HepG2 (cell line): ENCODE results near the gene KIFC1. TPM values are rescaled to one million over a fixed set of nuclear protein-coding genes. Genes with fewer than 3 reads are reported as not detected.

Source experiments
- ATAC-seq: fragments of 200-7000 bp; cut with Tn5 transposase; 3 replicates; pipeline ENCODE4 v1.9.1; 2020; ENCODE audit warnings: mild to moderate bottlenecking, moderate library complexity
- BruUV-seq: library from RNA; stranded (reverse); fragments of 400-500 nt; replicated peaks from 2 replicates; lab custom pipeline; 2021; lab: Mats Ljungman, UMichigan
- CTCF ChIA-PET: fragments of 300-600 bp; formaldehyde crosslinking; extraction: SDS; loops from one replicate; lab custom pipeline; 2021; ENCODE audit warnings: low total read pairs, inconsistent platforms, low intra/inter-chr PET ratio; lab: Yijun Ruan, JAX
- POLR2A ChIA-PET: fragments of 350-600 bp; sonication (Branson Sonifier 250); formaldehyde crosslinking; loops from one replicate; lab custom pipeline; 2020; ENCODE audit warnings: antibody characterized with exemption, inconsistent platforms; lab: Yijun Ruan, JAX
- DNase-seq: peaks from one replicate; pipeline ENCODE4 v3.0.0-alpha.2; 2015; ENCODE audit warnings: low spot score
- FAIRE-seq: peaks from 3 replicates; lab custom pipeline; 2011; peaks lifted over from hg19 to GRCh38; lab: Jason Lieb, UNC
- H2AFZ ChIP-seq: one replicate; pipeline ENCODE4 v1.6.1; 2011; ENCODE audit warnings: low read length, inconsistent platforms
- H3K27ac ChIP-seq: fragments of 300-600 bp; 3 replicates; pipeline ENCODE4 v1.8.0; 2011; ENCODE audit warnings: mixed run types, mild to moderate bottlenecking, mixed read lengths, low read length, inconsistent platforms; ENCODE audit not compliant: insufficient read depth; ENCODE audit errors: extremely low read length
- H3K27me3 ChIP-seq, 2 experiments: fragments of 200-600 bp in 1 of 2; 2 replicates in 1 of 2; 3 replicates in 1 of 2; pipeline versions ENCODE4 v1.6.0 to v1.8.0; 2011; ENCODE audit warnings: low read length in 2 of 2, mild to moderate bottlenecking in 2 of 2, moderate library complexity in 2 of 2, inconsistent platforms in 1 of 2; ENCODE audit not compliant: insufficient read depth in 2 of 2, control insufficient read depth in 1 of 2
- H3K36me3 ChIP-seq, 2 experiments: fragments of 200-600 bp in 1 of 2; replicated peaks in 1 of 2; 2 replicates in 1 of 2; 3 replicates in 1 of 2; pipeline versions ENCODE4 v1.5.1 to v1.8.0; 2011; ENCODE audit warnings: low read length in 2 of 2, inconsistent platforms in 1 of 2; ENCODE audit not compliant: insufficient read depth in 2 of 2, control insufficient read depth in 1 of 2
- H3K4me1 ChIP-seq: 2 replicates; pipeline ENCODE4 v1.5.1; 2012; ENCODE audit warnings: low read length, inconsistent platforms; ENCODE audit not compliant: insufficient read depth
- H3K4me2 ChIP-seq: 2 replicates; pipeline ENCODE4 v1.6.0; 2011; ENCODE audit warnings: low read depth, low read length, inconsistent platforms
- H3K4me3 ChIP-seq, 3 experiments: fragments of 200-600 bp in 1 of 3; sonication (generic), shearing (Covaris generic) in 1 of 3; replicated peaks in 1 of 3; 2 replicates each; pipeline ENCODE4 v1.5.1; 2011 to 2016; ENCODE audit warnings: low read length in 3 of 3, inconsistent platforms in 2 of 3, low read depth in 2 of 3, mild to moderate bottlenecking in 2 of 3, control low read depth in 1 of 3, mixed read lengths in 1 of 3; ENCODE audit not compliant: insufficient read depth in 1 of 3
- H3K79me2 ChIP-seq: one replicate; pipeline ENCODE4 v1.6.1; 2011; ENCODE audit warnings: low read length, inconsistent platforms; ENCODE audit not compliant: insufficient read depth
- H3K9ac ChIP-seq: 2 replicates; pipeline ENCODE4 v1.6.0; 2011; ENCODE audit warnings: mild to moderate bottlenecking, low read depth, low read length, inconsistent platforms; ENCODE audit not compliant: insufficient read depth
- H3K9me3 ChIP-seq: 2 replicates; pipeline ENCODE4 v1.5.1; 2012; ENCODE audit warnings: mild to moderate bottlenecking, low read length
- H4K20me1 ChIP-seq: 2 replicates; pipeline ENCODE4 v1.6.0; 2011; ENCODE audit warnings: inconsistent platforms, mild to moderate bottlenecking, low read length, moderate library complexity; ENCODE audit not compliant: insufficient read depth
- ATF1 ChIP-seq: IDR thresholded peaks from 2 replicates; pipeline ENCODE4 v1.6.1; 2016; ENCODE audit warnings: mild to moderate bottlenecking, control low read depth
- FOXJ3 ChIP-seq: sonication (generic); formaldehyde crosslinking; IDR thresholded peaks from 2 replicates; pipeline ENCODE4 v1.4.0; 2020; ENCODE audit warnings: missing genetic modification reagents, mild to moderate bottlenecking, borderline replicate concordance
- MYPOP ChIP-seq: sonication (generic); formaldehyde crosslinking; IDR thresholded peaks from 2 replicates; pipeline ENCODE4 v1.8.1; 2023; ENCODE audit warnings: mild to moderate bottlenecking, moderate library complexity, missing genetic modification reagents
- PHF20 ChIP-seq: sonication (generic); formaldehyde crosslinking; IDR thresholded peaks from 2 replicates; pipeline ENCODE4 v1.5.0; 2020; ENCODE audit warnings: mild to moderate bottlenecking, missing genetic modification reagents
- RXRA ChIP-seq: sonication (generic); formaldehyde crosslinking; IDR thresholded peaks from 2 replicates; pipeline ENCODE4 v1.5.1; 2020; ENCODE audit warnings: missing genetic modification reagents
- SP4 ChIP-seq: sonication (generic); formaldehyde crosslinking; IDR thresholded peaks from 2 replicates; pipeline ENCODE4 v1.8.1; 2023; ENCODE audit warnings: mild to moderate bottlenecking, missing genetic modification reagents
- TRIM24 ChIP-seq: sonication (generic); formaldehyde crosslinking; IDR thresholded peaks from 2 replicates; pipeline ENCODE4 v1.8.0; 2022; ENCODE audit warnings: mild to moderate bottlenecking, missing genetic modification reagents
- ZNF121 ChIP-seq: sonication (generic); formaldehyde crosslinking; IDR thresholded peaks from 2 replicates; pipeline ENCODE4 v1.5.0; 2020; ENCODE audit warnings: mild to moderate bottlenecking, missing genetic modification reagents
- ZNF251 ChIP-seq: sonication (generic); formaldehyde crosslinking; IDR thresholded peaks from 2 replicates; pipeline ENCODE4 v1.9.0; 2021; ENCODE audit warnings: mild to moderate bottlenecking, missing genetic modification reagents
- ZNF280D ChIP-seq: sonication (generic); formaldehyde crosslinking; IDR thresholded peaks from 2 replicates; pipeline ENCODE4 v1.5.1; 2020; ENCODE audit warnings: mild to moderate bottlenecking, missing genetic modification reagents
- ZNF564 ChIP-seq: sonication (generic); formaldehyde crosslinking; IDR thresholded peaks from 2 replicates; pipeline ENCODE4 v1.8.1; 2023; ENCODE audit warnings: mild to moderate bottlenecking, missing genetic modification reagents
- ZNF616 ChIP-seq: sonication (generic); formaldehyde crosslinking; IDR thresholded peaks from 2 replicates; pipeline ENCODE4 v1.5.0; 2020; ENCODE audit warnings: low read depth, mild to moderate bottlenecking, missing genetic modification reagents
- ZNF768 ChIP-seq: sonication (generic); formaldehyde crosslinking; IDR thresholded peaks from 2 replicates; pipeline ENCODE4 v1.4.0; 2020; ENCODE audit warnings: missing genetic modification reagents
- WGBS: methylation state at CpG from one replicate; pipeline ENCODE4 v1.1.6; 2017; ENCODE audit warnings: low lambda C conversion rate; 5-methylcytosine and 5-hydroxymethylcytosine counted together
- in situ Hi-C: cut with HindIII; loops from 2 replicates; pipeline ENCODE4 v1.10.0; 2017; ENCODE audit warnings: low pct_unique_long_range_greater_than_20kb; ENCODE audit not compliant: extremely low pct_ligation_motif_present
- intact Hi-C: fragments of 100-400 bp; cut with micrococcal nuclease; formaldehyde crosslinking; loops from one replicate; pipeline ENCODE4 v1.10.0; 2022; ENCODE audit not compliant: unreplicated experiment
- polyA plus RNA-seq, 8 experiments: library from polyadenylated mRNA; depleted of rRNA in 3 of 8; stranded (reverse) in 7 of 8; unstranded in 1 of 8; fragments of >200 nt; fragmentation: Illumina TruSeq in 4 of 8; extraction: Trizol in 4 of 8; gene quantifications; 2 replicates each; pipeline versions ENCODE4 v1.2.1 to v1.2.3, GENCODE V29; 2011 to 2016; ENCODE audit warnings: low read depth in 4 of 8, missing spikeins in 1 of 8, mixed read lengths in 1 of 8; ENCODE audit not compliant: insufficient read depth in 1 of 8
- total RNA-seq, 5 experiments: library from RNA; depleted of rRNA; stranded (reverse); fragments of >200 nt; fragmentation: Illumina TruSeq; extraction: Trizol; gene quantifications; 2 replicates each; pipeline ENCODE4 v1.2.3, GENCODE V29; 2016; ENCODE audit warnings: low read depth in 1 of 5

The KIFC1 gene
- total and polyA plus RNA-seq, 2 of the 13 experiments (the other 11 are each of a cell fraction or from before 2014, with no cell fraction given), result 25.0 to 45.5 TPM

- intact Hi-C loops, result no loop called here
- ChIA-PET POLR2A (no interaction called here), CTCF (no interaction called here)
Measured at GRCh38 chr6:33437666-33438065, 46.0 kb downstream of the KIFC1 start.

More at GRCh38 chr6:33437666-33438065, 46.0 kb downstream of the KIFC1 start:
- H3K27me3 ChIP-seq, result no peaks in the 10 kb centered on the region
- H3K4me1 ChIP-seq, result no peaks in the 10 kb centered on the region
- DNase-seq (no peak), ATAC-seq (no peak), FAIRE-seq (no peak)
- TF ChIP-seq ZNF121 (CRISPR knock-in tag), result no peak
- no peak for TF ChIP-seq PHF20 (CRISPR knock-in tag)
- TF ChIP-seq ZNF251, result no peak
- TF ChIP-seq ZNF768 (CRISPR knock-in tag), result no peak
- TF ChIP-seq ZNF280D, result no peak
- TF ChIP-seq SP4, result no peak
- TF ChIP-seq MYPOP (CRISPR knock-in tag), result no peak
- no peak for TF ChIP-seq ZNF616 (CRISPR knock-in tag)
- no peak for TF ChIP-seq ZNF564
- no peak for TF ChIP-seq FOXJ3 (CRISPR knock-in tag)
- no peak for TF ChIP-seq TRIM24
- TF ChIP-seq RXRA (CRISPR knock-in tag), result no peak
- TF ChIP-seq ATF1, result no peak
- no TSS peak for BruUV-seq
- in situ Hi-C loops, result no loop called here
- H2AFZ ChIP-seq, result no peak overlapping the region
- no peaks in the 10 kb centered on the region for H3K9me3 ChIP-seq
- H3K9ac ChIP-seq, result no peak overlapping the region
- no peak overlapping the region for H3K4me3 ChIP-seq
- no peaks in the 10 kb centered on the region for H4K20me1 ChIP-seq
- peaks cover 0 to 2% of the 10 kb centered on the region in 2 experiments; a peak in 1 of 5 replicates for H3K36me3 ChIP-seq
- WGBS, result 92% methylated on average over 17 of the region's 18 CpGs
- H3K79me2 ChIP-seq, result no peaks in the 10 kb centered on the region
- H3K4me2 ChIP-seq, result no peak overlapping the region
- no peak overlapping the region for H3K27ac ChIP-seq
